Measurements from ENCODE around the gene PGAM2. TPM values are rescaled to one million over a fixed set of nuclear protein-coding genes. Genes with fewer than 3 reads are reported as not detected.

PGAM2 gene
- total RNA-seq, 1 experiment from 2014 or later = 2.4 TPM

DNA sequence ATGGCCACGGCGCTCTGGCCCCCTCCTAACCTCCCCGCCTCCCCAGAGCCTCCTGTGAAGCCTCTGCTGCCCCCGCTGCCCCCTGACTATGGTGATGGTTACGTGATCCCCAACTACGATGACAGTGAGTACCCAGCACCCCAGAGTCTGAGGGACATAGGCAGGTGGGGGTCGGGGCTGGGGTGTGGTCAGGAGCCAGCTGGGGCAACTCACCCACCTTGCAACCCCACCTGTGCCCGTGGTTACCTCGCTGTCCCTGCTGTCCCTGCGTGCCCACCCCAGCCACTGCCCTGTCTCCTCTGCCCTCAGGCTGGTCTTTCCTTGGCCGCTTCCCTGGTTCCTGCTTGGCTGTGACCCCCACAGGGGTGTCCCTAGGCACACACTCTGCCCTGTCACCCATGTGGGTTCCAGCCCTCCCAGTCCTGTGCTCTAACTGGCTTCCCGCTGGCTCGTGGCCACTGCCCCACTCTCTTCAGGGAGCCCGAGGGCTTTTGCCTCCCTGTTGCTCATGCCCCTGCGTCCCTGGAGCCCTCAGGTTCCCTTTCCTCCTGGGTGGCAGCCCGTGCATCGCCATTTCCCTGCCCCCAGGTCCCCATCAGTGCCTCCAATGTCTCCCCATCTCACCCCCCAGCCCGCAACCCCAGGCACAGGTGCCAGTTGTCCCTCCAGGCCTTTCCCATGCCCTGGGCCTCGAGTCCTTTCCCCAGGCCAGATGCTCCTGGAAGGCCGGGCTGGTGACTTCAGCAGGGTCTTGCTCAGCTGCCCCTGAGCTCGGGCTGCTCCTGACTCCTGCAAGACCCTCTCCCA lies 42.8 kb upstream of the PGAM2 start (continued):
- TF ChIP-seq, protein P1, sequence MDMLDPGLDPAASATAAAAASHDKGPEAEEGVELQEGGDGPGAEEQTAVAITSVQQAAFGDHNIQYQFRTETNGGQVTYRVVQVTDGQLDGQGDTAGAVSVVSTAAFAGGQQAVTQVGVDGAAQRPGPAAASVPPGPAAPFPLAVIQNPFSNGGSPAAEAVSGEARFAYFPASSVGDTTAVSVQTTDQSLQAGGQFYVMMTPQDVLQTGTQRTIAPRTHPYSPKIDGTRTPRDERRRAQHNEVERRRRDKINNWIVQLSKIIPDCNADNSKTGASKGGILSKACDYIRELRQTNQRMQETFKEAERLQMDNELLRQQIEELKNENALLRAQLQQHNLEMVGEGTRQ (CRISPR knock-in tag; IDR thresholded peaks at IDR 0.05) = no peak
- TF ChIP-seq FOXK1 (CRISPR knock-in tag; IDR thresholded peaks at IDR 0.05) = no peak

DNA sequence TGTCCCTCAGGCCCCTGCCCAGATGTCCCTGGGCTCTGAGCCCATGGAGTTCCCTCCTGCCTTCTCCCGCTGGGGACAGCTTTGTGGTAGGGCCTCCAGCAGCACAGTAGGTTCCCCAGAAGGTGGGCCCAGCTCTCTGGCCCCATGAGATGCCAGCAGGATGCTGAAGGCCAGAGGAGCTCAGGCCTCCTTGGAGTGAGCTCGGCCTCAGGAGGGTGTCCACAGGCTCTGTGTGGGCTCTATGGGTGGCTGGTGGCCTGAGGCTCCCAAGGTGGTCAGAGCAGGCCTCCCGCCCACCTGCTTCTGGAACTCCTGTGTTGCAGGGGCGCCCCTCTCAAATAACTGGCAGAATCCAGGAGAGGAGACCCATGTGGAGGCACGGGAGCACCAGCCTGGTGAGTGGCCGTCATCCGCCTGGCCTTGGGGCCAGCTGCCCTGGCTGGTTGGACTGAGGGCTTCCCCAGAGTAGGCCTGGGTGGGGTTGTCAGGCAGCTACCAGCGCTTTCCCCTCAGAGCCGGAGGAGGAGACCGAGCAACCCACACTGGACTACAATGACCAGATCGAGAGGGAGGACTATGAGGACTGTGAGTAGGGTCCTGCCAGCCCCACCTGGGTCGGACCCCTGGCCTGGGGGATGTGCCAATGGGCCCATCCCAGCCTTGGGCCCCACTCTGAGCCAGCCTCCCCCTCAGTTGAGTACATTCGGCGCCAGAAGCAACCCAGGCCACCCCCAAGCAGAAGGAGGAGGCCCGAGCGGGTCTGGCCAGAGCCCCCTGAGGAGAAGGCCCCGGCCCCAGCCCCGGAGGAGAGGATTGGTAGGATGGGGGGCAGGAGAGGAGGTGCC lies 42.0 kb upstream of the PGAM2 start:
- ChIA-PET CTCF (no interaction called here), POLR2A (no interaction called here)

More for the DNA sequence above, 42.0 kb upstream of the PGAM2 start:
- Mint-ChIP-seq H3K4me3 (no peak overlapping the region), H3K27me3 (ENCODE audit: low read depth) (peaks cover 21% of the 10 kb centered on the region), H3K36me3 (peaks cover 2% of the 10 kb centered on the region; the same call in 1 of the 2 replicates), H3K27ac (no peak overlapping the region), H3K9me3 (no peaks in the 10 kb centered on the region), H3K4me1 (peaks cover 14% of the 10 kb centered on the region)
- no peak for ATAC-seq
- TF ChIP-seq KAT7 (CRISPR knock-in tag; IDR thresholded peaks at IDR 0.05; ENCODE audit: borderline replicate concordance) (no peak), TEAD4 (CRISPR knock-in tag; IDR thresholded peaks at IDR 0.05) (no peak), JAZF1 (CRISPR knock-in tag; IDR thresholded peaks at IDR 0.05) (no peak), EMX1 (CRISPR knock-in tag; IDR thresholded peaks at IDR 0.05) (no peak), ZNF219 (CRISPR knock-in tag; IDR thresholded peaks at IDR 0.05; ENCODE audit: borderline replicate concordance) (no peak), TCF7 (CRISPR knock-in tag; IDR thresholded peaks at IDR 0.05; ENCODE audit: low read depth) (no peak), GRHL2 (CRISPR knock-in tag; IDR thresholded peaks at IDR 0.05; ENCODE audit: insufficient replicate concordance, severe bottlenecking) (no peak), CREM (CRISPR knock-in tag; IDR thresholded peaks at IDR 0.05) (no peak), ZNF416 (CRISPR knock-in tag; IDR thresholded peaks at IDR 0.05) (no peak)
- TF ChIP-seq, protein P2, sequence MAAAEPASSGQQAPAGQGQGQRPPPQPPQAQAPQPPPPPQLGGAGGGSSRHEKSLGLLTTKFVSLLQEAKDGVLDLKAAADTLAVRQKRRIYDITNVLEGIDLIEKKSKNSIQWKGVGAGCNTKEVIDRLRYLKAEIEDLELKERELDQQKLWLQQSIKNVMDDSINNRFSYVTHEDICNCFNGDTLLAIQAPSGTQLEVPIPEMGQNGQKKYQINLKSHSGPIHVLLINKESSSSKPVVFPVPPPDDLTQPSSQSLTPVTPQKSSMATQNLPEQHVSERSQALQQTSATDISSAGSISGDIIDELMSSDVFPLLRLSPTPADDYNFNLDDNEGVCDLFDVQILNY (CRISPR knock-in tag; IDR thresholded peaks at IDR 0.05) = no peak
- TF ChIP-seq, protein P3, sequence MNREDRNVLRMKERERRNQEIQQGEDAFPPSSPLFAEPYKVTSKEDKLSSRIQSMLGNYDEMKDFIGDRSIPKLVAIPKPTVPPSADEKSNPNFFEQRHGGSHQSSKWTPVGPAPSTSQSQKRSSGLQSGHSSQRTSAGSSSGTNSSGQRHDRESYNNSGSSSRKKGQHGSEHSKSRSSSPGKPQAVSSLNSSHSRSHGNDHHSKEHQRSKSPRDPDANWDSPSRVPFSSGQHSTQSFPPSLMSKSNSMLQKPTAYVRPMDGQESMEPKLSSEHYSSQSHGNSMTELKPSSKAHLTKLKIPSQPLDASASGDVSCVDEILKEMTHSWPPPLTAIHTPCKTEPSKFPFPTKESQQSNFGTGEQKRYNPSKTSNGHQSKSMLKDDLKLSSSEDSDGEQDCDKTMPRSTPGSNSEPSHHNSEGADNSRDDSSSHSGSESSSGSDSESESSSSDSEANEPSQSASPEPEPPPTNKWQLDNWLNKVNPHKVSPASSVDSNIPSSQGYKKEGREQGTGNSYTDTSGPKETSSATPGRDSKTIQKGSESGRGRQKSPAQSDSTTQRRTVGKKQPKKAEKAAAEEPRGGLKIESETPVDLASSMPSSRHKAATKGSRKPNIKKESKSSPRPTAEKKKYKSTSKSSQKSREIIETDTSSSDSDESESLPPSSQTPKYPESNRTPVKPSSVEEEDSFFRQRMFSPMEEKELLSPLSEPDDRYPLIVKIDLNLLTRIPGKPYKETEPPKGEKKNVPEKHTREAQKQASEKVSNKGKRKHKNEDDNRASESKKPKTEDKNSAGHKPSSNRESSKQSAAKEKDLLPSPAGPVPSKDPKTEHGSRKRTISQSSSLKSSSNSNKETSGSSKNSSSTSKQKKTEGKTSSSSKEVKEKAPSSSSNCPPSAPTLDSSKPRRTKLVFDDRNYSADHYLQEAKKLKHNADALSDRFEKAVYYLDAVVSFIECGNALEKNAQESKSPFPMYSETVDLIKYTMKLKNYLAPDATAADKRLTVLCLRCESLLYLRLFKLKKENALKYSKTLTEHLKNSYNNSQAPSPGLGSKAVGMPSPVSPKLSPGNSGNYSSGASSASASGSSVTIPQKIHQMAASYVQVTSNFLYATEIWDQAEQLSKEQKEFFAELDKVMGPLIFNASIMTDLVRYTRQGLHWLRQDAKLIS (CRISPR knock-in tag; IDR thresholded peaks at IDR 0.05; ENCODE audit: borderline replicate concordance) = no peak
- TF ChIP-seq, protein P4, sequence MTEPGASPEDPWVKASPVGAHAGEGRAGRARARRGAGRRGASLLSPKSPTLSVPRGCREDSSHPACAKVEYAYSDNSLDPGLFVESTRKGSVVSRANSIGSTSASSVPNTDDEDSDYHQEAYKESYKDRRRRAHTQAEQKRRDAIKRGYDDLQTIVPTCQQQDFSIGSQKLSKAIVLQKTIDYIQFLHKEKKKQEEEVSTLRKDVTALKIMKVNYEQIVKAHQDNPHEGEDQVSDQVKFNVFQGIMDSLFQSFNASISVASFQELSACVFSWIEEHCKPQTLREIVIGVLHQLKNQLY (CRISPR knock-in tag; IDR thresholded peaks at IDR 0.05) = no peak
- TF ChIP-seq, protein P5, sequence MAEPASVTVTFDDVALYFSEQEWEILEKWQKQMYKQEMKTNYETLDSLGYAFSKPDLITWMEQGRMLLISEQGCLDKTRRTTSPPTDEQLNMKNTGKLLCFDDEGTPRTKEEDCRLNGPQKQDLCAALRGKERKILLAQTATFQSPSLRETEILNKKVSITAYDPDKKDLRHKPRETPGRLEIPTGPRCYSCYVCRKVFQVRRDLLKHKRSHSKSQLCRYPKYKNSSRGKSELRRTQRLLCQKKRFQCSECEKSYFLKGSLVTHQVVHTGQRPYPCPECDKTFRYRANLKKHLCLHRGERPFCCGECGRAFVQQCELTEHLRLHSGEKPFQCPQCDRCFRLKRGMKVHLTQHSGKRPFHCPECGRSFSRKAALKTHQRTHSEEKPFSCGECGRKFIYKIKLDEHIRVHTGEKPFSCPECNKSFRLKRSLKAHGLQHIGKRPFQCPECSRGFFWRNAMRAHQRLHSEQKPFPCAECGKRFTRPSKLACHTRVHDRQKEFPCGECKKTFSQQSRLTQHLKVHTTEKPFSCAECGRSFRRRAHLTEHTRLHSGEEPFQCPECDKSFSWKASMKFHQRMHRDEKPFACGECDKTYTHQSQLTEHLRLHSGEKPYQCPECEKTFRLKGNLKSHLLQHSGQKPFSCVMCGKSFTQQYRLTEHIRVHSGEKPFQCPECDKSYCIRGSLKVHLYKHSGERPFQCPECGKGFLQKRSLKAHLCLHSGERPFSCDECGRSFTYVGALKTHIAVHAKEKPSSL (CRISPR knock-in tag; conservative IDR thresholded peaks at IDR 0.05) = no peak
- TF ChIP-seq, protein P6, sequence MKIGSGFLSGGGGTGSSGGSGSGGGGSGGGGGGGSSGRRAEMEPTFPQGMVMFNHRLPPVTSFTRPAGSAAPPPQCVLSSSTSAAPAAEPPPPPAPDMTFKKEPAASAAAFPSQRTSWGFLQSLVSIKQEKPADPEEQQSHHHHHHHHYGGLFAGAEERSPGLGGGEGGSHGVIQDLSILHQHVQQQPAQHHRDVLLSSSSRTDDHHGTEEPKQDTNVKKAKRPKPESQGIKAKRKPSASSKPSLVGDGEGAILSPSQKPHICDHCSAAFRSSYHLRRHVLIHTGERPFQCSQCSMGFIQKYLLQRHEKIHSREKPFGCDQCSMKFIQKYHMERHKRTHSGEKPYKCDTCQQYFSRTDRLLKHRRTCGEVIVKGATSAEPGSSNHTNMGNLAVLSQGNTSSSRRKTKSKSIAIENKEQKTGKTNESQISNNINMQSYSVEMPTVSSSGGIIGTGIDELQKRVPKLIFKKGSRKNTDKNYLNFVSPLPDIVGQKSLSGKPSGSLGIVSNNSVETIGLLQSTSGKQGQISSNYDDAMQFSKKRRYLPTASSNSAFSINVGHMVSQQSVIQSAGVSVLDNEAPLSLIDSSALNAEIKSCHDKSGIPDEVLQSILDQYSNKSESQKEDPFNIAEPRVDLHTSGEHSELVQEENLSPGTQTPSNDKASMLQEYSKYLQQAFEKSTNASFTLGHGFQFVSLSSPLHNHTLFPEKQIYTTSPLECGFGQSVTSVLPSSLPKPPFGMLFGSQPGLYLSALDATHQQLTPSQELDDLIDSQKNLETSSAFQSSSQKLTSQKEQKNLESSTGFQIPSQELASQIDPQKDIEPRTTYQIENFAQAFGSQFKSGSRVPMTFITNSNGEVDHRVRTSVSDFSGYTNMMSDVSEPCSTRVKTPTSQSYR (CRISPR knock-in tag; IDR thresholded peaks at IDR 0.05) = no peak
- no peak for DNase-seq (ENCODE audit: low spot score)

Data from WTC11 (cell line).